HepG2 (cell line): ENCODE measurements around the gene GHRH. TPM values are rescaled to one million over a fixed set of nuclear protein-coding genes. Genes with fewer than 3 reads are reported as not detected.

Experiments used
- ARNT ChIP-seq: fragments of 450-650 bp; IDR thresholded peaks from 2 replicates; pipeline ENCODE4 v1.6.1; 2017
- ASH2L ChIP-seq: fragments of 300-600, 200-600 bp; sonication (generic); IDR thresholded peaks from 2 replicates; pipeline ENCODE4 v1.7.0; 2017; ENCODE audit warnings: low read depth, mild to moderate bottlenecking, moderate library complexity, mixed read lengths, low read length; ENCODE audit not compliant: insufficient read length
- ZNF3 ChIP-seq: IDR thresholded peaks from 2 replicates; pipeline ENCODE4 v1.7.0; 2017; ENCODE audit warnings: inconsistent platforms
- polyA plus RNA-seq, 8 experiments: library from polyadenylated mRNA; depleted of rRNA in 3 of 8; stranded (reverse) in 7 of 8; unstranded in 1 of 8; fragments of >200 nt; fragmentation: Illumina TruSeq in 4 of 8; extraction: Trizol in 4 of 8; gene quantifications; 2 replicates each; pipeline versions ENCODE4 v1.2.1 to v1.2.3, GENCODE V29; 2011 to 2016; ENCODE audit warnings: low read depth in 4 of 8, missing spikeins in 1 of 8, mixed read lengths in 1 of 8; ENCODE audit not compliant: insufficient read depth in 1 of 8
- total RNA-seq, 5 experiments: library from RNA; depleted of rRNA; stranded (reverse); fragments of >200 nt; fragmentation: Illumina TruSeq; extraction: Trizol; gene quantifications; 2 replicates each; pipeline ENCODE4 v1.2.3, GENCODE V29; 2016; ENCODE audit warnings: low read depth in 1 of 5
- TF ChIP-seq, protein P1 (sequence below): sonication (generic); formaldehyde crosslinking; IDR thresholded peaks from 2 replicates; pipeline ENCODE4 v1.5.0; 2020; ENCODE audit warnings: mild to moderate bottlenecking, missing genetic modification reagents
- TF ChIP-seq, protein P2 (sequence below): sonication (generic); formaldehyde crosslinking; IDR thresholded peaks from 2 replicates; pipeline ENCODE4 v1.5.0; 2020; ENCODE audit warnings: mild to moderate bottlenecking, missing genetic modification reagents, borderline replicate concordance
- TF ChIP-seq, protein P3 (sequence below): sonication (generic); formaldehyde crosslinking; IDR thresholded peaks from 2 replicates; pipeline ENCODE4 v1.4.0; 2020; ENCODE audit warnings: mild to moderate bottlenecking, missing genetic modification reagents
- TF ChIP-seq, protein P4 (sequence below): IDR thresholded peaks from 2 replicates; pipeline ENCODE4 v1.6.1; 2012; ENCODE audit warnings: low read depth, low read length, improper control_type of control experiment

Gene GHRH
- total and polyA plus RNA-seq, 2 of the 13 experiments (the other 11 are each of a cell fraction or from before 2014, with no cell fraction given) = not detected

DNA sequence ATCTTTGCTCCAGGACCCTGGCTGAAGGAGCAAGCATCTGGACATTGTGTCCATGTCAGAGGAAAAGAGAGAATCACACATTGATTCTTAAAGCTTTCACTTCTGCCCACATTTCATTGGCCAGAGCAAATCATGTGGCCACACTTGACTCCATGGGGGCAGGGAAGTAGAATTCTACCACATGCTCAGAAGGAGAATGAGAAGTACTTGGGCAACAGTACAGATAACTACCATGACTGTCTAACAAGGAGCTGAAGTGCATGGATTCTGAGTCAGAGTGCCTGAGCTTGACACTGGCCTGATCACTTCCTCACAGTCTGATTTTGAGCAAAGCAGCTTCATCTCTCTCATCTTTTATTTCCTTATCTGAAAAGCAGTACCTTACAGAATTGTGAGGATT, 38.6 kb downstream of the GHRH start (continued):
- TF ChIP-seq, protein P1, sequence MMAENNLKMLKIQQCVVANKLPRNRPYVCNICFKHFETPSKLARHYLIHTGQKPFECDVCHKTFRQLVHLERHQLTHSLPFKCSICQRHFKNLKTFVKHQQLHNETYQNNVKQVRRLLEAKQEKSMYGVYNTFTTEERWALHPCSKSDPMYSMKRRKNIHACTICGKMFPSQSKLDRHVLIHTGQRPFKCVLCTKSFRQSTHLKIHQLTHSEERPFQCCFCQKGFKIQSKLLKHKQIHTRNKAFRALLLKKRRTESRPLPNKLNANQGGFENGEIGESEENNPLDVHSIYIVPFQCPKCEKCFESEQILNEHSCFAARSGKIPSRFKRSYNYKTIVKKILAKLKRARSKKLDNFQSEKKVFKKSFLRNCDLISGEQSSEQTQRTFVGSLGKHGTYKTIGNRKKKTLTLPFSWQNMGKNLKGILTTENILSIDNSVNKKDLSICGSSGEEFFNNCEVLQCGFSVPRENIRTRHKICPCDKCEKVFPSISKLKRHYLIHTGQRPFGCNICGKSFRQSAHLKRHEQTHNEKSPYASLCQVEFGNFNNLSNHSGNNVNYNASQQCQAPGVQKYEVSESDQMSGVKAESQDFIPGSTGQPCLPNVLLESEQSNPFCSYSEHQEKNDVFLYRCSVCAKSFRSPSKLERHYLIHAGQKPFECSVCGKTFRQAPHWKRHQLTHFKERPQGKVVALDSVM = no peak
- TF ChIP-seq, protein P2, sequence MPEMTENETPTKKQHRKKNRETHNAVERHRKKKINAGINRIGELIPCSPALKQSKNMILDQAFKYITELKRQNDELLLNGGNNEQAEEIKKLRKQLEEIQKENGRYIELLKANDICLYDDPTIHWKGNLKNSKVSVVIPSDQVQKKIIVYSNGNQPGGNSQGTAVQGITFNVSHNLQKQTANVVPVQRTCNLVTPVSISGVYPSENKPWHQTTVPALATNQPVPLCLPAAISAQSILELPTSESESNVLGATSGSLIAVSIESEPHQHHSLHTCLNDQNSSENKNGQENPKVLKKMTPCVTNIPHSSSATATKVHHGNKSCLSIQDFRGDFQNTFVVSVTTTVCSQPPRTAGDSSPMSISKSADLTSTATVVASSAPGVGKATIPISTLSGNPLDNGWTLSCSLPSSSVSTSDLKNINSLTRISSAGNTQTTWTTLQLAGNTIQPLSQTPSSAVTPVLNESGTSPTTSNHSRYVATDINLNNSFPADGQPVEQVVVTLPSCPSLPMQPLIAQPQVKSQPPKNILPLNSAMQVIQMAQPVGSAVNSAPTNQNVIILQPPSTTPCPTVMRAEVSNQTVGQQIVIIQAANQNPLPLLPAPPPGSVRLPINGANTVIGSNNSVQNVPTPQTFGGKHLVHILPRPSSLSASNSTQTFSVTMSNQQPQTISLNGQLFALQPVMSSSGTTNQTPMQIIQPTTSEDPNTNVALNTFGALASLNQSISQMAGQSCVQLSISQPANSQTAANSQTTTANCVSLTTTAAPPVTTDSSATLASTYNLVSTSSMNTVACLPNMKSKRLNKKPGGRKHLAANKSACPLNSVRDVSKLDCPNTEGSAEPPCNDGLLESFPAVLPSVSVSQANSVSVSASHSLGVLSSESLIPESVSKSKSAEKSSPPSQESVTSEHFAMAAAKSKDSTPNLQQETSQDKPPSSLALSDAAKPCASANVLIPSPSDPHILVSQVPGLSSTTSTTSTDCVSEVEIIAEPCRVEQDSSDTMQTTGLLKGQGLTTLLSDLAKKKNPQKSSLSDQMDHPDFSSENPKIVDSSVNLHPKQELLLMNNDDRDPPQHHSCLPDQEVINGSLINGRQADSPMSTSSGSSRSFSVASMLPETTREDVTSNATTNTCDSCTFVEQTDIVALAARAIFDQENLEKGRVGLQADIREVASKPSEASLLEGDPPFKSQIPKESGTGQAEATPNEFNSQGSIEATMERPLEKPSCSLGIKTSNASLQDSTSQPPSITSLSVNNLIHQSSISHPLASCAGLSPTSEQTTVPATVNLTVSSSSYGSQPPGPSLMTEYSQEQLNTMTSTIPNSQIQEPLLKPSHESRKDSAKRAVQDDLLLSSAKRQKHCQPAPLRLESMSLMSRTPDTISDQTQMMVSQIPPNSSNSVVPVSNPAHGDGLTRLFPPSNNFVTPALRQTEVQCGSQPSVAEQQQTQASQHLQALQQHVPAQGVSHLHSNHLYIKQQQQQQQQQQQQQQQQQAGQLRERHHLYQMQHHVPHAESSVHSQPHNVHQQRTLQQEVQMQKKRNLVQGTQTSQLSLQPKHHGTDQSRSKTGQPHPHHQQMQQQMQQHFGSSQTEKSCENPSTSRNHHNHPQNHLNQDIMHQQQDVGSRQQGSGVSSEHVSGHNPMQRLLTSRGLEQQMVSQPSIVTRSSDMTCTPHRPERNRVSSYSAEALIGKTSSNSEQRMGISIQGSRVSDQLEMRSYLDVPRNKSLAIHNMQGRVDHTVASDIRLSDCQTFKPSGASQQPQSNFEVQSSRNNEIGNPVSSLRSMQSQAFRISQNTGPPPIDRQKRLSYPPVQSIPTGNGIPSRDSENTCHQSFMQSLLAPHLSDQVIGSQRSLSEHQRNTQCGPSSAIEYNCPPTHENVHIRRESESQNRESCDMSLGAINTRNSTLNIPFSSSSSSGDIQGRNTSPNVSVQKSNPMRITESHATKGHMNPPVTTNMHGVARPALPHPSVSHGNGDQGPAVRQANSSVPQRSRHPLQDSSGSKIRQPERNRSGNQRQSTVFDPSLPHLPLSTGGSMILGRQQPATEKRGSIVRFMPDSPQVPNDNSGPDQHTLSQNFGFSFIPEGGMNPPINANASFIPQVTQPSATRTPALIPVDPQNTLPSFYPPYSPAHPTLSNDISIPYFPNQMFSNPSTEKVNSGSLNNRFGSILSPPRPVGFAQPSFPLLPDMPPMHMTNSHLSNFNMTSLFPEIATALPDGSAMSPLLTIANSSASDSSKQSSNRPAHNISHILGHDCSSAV = no peak
- TF ChIP-seq, protein P3, sequence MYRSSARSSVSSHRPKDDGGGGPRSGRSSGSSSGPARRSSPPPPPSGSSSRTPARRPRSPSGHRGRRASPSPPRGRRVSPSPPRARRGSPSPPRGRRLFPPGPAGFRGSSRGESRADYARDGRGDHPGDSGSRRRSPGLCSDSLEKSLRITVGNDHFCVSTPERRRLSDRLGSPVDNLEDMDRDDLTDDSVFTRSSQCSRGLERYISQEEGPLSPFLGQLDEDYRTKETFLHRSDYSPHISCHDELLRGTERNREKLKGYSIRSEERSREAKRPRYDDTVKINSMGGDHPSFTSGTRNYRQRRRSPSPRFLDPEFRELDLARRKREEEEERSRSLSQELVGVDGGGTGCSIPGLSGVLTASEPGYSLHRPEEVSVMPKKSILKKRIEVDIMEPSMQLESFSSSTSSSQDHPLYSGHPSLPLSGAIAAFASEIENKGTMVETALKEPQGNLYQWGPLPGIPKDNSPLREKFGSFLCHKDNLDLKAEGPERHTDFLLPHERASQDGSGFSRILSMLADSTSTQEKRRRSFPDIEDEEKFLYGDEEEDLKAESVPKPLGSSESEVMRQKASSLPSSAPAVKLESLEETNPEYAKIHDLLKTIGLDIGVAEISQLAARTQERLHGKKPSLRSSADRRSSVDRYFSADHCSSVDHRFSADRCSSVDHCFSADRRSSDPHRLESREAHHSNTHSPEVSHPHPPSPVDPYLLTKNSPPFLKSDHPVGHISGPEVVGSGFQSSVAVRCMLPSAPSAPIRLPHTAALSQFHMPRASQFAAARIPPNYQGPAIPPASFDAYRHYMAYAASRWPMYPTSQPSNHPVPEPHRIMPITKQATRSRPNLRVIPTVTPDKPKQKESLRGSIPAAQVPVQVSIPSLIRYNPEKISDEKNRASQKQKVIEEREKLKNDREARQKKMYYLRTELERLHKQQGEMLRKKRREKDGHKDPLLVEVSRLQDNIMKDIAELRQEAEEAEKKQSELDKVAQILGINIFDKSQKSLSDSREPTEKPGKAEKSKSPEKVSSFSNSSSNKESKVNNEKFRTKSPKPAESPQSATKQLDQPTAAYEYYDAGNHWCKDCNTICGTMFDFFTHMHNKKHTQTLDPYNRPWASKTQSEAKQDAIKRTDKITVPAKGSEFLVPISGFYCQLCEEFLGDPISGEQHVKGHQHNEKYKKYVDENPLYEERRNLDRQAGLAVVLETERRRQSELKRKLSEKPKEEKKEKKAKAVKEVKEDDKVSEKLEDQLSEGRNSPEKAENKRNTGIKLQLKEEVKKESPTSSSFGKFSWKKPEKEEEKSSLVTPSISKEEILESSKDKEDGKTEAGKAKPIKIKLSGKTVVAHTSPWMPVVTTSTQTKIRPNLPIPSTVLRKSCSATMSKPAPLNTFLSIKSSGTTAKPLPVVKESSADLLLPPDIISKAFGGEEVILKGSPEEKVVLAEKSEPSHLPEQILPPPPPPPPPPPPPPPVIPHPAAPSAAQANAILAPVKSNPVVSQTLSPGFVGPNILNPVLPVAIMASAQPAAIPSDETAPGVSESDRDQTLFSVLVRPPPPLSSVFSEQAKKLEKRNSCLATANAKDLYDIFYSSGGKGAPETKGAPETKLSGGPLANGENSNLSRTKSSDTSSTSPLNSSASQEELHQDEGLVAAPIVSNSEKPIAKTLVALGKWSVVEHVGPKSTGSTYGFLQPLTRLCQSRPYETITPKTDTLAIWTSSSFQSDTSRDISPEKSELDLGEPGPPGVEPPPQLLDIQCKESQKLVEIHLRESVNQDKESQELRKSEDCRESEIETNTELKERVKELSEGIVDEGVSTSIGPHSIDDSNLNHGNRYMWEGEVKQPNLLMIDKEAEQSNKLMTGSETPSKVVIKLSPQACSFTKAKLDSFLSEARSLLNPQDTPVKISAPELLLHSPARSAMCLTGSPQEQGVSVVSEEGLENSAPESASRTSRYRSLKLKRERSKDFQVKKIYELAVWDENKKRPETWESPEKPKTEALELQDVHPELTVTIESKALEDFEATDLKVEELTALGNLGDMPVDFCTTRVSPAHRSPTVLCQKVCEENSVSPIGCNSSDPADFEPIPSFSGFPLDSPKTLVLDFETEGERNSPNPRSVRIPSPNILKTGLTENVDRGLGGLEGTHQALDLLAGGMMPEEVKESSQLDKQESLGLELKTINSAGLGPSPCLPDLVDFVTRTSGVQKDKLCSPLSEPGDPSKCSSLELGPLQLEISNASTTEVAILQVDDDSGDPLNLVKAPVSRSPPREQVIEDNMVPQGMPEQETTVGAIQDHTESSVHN (CRISPR knock-in tag) = no peak
- TF ChIP-seq ASH2L = no peak
- TF ChIP-seq ZNF3 (CRISPR knock-in tag) = no peak
- TF ChIP-seq ARNT = no peak
- TF ChIP-seq, protein P4, sequence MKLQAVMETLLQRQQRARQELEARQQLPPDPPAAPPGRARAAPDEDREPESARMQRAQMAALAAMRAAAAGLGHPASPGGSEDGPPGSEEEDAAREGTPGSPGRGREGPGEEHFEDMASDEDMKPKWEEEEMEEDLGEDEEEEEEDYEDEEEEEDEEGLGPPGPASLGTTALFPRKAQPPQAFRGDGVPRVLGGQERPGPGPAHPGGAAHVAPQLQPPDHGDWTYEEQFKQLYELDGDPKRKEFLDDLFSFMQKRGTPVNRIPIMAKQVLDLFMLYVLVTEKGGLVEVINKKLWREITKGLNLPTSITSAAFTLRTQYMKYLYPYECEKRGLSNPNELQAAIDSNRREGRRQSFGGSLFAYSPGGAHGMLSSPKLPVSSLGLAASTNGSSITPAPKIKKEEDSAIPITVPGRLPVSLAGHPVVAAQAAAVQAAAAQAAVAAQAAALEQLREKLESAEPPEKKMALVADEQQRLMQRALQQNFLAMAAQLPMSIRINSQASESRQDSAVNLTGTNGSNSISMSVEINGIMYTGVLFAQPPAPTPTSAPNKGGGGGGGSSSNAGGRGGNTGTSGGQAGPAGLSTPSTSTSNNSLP = no peak
